CD4-positive, alpha-beta T cell treated with Interleukin-4 for 1 hour (primary cell): ENCODE results near the gene PPBP.

ENCODE experiments used
- DNase-seq, 2 donors: peaks; one replicate each; pipeline ENCODE4 v3.0.0-alpha.2; 2020 to 2022

PPBP gene

GRCh38 chr4:73947239-73947985, 40.6 kb downstream of the PPBP start:
- DNase-seq = no peak

- DNase-seq = no peak
These were observed 42.1 kb downstream of the PPBP start for GRCh38 chr4:73945674-73946449.

- DNase-seq = no peak
These were observed 42.9 kb downstream of the PPBP start for GRCh38 chr4:73945140-73945539.

- no peak for DNase-seq
These were observed 43.7 kb downstream of the PPBP start for GRCh38 chr4:73944061-73944875.

DNA sequence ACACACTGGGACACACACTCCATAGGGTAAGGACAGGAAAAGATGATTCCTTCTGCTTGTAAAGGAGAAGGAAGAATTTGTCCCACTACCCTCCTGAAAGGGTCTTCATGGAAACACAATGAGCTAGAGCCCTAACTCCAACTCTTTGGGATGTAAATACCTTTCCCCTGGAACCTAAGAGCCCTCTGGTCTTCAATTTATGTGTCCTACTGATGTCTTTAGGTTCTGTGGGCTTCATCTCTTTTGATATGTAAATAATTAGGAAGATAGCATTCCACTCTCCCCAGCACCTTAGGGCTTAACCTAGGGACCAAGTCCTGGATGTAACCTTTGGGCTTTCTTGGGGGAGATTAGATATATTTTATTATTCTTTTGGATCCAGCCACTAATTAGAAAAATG, 44.4 kb downstream of the PPBP start:
- DNase-seq = no peak

- DNase-seq = no peak
These were observed 51.0 kb downstream of the PPBP start for GRCh38 chr4:73936969-73937368.
